GM06990 (cell line): ENCODE results near the gene TAF13.
A peak's percentile ranks its signal among the peaks of the same experiment; 100 is the strongest.

Source experiments
- DNase-seq: peaks from one replicate; pipeline ENCODE4 v3.0.0-alpha.2; 2011; ENCODE audit not compliant: insufficient read length; ENCODE audit errors: extremely low read depth
- H3K27me3 ChIP-seq: replicated peaks from 2 replicates; pipeline ENCODE4 v1.6.0; 2011; ENCODE audit warnings: low read length; ENCODE audit not compliant: control insufficient read depth, insufficient read depth
- H3K36me3 ChIP-seq: 2 replicates; pipeline ENCODE4 v1.5.1; 2011; ENCODE audit warnings: low read length; ENCODE audit not compliant: control insufficient read depth, insufficient read depth
- H3K4me3 ChIP-seq: replicated peaks from 2 replicates; pipeline ENCODE4 v1.5.1; 2011; ENCODE audit warnings: low read depth, mild to moderate bottlenecking, control low read depth, low read length
- TF ChIP-seq, protein P1 (sequence below): IDR thresholded peaks from 2 replicates; pipeline ENCODE4 v1.5.1; 2011; ENCODE audit warnings: low read length, control low read depth, mild to moderate bottlenecking, inconsistent platforms; ENCODE audit not compliant: insufficient read depth, poor library complexity, severe bottlenecking

TAF13 gene

DNA sequence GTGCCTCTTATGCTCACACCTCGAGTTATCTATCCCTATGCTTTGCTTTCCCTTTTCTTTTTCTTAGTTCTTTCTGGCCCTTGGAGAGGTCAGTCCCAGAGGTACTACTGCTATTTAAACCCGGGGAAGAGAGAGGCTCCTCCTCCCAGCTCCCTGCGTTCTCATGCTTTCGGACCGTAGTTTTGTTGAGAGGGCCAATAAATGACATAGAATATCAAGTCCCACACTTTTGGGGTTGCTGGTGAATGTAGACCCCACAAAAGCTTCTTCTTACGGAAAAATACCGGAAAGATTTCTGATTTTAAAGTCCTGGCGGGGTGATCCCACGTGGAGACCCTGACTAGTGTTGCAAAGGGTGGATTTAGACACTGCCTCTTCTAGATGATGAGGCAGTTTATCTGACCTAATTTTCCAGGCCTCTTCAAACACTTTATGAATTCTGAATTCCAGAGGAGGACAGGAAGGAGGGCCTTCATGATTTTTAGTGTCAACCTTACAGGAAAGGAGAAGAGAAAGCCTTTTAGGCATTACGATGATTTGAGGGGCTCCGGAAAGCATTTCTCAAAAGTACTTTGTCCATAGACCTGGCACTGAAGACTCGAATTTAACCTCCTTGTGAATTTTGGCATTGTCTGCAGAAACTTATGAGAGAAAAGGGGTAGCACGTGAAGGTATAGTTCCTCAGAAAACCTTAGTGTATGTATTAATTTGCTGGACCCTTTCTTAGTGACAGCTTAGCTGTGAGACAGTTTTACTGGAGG lies 15.5 kb upstream of the TAF13 start:
- H3K36me3 ChIP-seq = peaks cover 2% of the 10 kb centered on the region
- DNase-seq = no peak

DNA sequence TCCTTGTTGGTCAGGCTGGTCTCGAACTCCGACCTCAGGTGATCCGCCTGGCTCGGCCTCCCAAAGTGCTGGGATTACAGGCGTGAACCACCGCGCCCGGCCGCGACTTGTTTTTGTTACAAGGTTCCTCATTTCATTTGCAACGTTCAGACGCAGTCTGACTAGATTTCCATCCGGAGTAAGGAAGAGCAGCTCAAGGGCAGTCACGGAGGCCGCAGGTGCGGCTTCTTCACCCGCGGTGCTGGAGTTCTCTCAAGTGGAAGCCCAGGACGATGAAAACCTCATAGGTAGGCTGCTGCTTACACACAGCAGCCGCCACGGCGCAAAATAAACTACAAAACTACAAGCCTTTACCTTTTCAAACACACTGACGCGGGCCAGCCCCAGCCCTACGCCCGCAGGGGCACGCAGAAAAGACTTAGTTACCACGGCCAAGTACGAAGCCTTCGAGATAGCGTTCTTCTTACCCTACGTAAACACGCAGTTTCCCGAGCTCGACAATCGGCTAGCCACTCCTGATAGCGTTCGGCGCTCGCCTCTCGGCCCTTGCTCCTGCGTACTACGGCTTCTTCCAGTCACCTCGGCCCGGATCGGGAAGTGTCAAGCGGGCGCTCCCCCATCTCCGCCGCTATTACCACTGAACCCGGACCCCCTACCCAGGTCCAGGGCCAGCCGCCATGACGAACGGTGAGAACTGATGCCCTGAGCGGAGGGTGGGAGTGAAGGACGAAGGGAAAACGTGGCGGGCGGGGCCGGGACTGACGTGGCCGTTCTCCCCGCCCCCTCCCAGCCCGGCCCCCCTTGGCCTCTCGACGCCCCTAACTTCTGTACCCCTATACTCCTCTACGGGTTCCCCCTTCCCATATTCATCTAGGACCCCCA lies 14.6 kb upstream of the TAF13 start, which contains the start of gene TMEM167B:
TSS of gene TMEM167B (plus strand) at position 569 of the 882 bp plus-strand sequence. CDS start at position 678, 109 bp downstream.
- no peaks in the 10 kb centered on the region for H3K27me3 ChIP-seq
- H3K4me3 ChIP-seq = peak within 1 kb of the TSS; percentile 82
- DNase-seq = peak; percentile 91
- TF ChIP-seq, protein P1, sequence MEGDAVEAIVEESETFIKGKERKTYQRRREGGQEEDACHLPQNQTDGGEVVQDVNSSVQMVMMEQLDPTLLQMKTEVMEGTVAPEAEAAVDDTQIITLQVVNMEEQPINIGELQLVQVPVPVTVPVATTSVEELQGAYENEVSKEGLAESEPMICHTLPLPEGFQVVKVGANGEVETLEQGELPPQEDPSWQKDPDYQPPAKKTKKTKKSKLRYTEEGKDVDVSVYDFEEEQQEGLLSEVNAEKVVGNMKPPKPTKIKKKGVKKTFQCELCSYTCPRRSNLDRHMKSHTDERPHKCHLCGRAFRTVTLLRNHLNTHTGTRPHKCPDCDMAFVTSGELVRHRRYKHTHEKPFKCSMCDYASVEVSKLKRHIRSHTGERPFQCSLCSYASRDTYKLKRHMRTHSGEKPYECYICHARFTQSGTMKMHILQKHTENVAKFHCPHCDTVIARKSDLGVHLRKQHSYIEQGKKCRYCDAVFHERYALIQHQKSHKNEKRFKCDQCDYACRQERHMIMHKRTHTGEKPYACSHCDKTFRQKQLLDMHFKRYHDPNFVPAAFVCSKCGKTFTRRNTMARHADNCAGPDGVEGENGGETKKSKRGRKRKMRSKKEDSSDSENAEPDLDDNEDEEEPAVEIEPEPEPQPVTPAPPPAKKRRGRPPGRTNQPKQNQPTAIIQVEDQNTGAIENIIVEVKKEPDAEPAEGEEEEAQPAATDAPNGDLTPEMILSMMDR = no peak
- H3K36me3 ChIP-seq = peaks cover 2% of the 10 kb centered on the region

More for the DNA sequence above, 15.5 kb upstream of the TAF13 start:
- Histone ChIP-seq H3K4me3 (peak overlapping the region; percentile 82), H3K27me3 (no peaks in the 10 kb centered on the region)
- TF ChIP-seq, protein P1 = no peak

DNA sequence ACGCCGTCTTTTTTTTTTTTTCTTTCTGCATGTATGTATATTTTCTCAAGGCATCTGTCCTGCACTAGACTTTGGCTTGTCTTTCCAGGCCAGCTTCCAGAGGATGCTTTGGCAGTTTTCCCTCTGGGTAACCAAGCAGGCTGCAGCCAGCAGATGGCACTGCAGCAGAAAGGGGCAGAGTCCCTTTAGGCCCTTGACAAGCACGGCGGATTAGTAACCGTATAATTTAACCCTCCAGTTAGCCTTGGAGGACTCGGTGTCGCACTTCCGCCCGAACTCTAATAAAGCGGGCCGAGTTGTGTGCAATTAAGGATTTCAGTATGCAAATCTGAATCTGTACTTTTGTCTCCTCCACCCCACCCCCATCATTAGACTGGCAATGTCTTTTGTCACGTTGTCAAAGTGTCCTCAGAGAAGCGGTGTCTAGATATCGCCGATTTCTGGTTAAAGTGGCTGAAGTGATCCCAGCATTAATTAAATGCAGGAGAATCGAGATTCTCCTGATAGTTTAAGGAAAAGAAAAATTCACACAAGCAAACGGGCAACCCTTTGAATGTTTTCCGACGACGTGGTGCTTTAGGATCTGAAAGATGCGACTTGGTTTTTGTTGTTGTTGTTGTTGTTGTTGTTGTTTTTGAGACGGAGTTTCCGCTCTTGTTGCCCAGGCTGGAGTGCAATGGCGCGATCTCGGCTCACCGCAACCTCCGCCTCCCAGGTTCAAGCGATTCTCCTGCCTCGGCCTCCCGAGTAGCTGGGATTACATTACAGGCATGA lies 13.6 kb upstream of the TAF13 start:
- Histone ChIP-seq H3K4me3 (no peak overlapping the region; the same call in 1 of the 2 replicates), H3K36me3 (peaks cover 2% of the 10 kb centered on the region), H3K27me3 (no peaks in the 10 kb centered on the region)
- TF ChIP-seq, protein P1 = peak; percentile 27
- DNase-seq = no peak

DNA sequence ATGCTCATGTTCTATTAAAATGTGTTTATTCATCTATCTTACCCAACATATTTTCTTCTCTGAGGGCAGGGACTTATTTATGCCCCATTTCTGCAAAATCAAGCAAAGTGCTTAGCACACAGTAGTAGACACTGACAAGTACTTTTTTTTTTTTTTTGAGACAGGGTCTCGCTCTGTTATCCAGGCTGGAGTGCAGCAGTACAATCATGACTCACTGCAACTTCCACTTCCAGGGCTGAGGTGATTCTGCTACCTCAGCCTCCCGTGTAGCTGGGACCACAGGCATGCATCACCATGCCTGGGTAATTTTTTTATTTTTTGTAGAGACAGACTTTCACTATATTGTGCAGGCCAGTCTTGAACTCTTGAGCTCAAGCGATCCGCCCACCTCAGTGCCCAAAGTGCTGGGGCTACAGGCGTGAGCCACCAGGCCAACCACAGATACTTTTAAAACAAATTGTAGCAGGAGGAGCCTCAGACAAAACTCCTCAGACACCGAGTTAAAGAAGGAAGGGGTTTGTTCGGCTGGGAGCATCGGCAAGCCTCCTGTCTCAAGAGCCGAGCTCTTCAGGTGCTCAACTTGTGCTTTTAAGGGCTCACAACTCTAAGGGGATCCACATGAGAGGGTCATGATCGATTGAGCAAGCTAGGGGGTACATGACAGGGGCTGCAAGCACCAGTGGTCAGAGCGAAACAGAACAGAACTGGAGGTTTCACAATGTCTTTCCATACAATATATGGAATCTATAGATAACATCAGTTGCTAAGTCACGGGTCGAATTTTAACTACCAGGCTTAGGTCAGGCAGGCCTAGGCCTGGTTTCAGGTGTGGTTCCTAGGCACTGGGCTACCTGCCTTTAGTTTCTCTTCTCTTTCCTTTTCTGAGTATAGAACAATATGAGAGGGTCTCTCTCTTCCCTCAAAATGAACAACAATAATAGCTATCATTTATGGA lies 9.0 kb upstream of the TAF13 start:
- DNase-seq = no peak
- Histone ChIP-seq H3K36me3 (no peaks in the 10 kb centered on the region), H3K27me3 (no peaks in the 10 kb centered on the region), H3K4me3 (no peak overlapping the region)
- TF ChIP-seq, protein P1 = no peak
